Umbilical cord (tissue), 1 donor: ENCODE measurements around the gene GNRH2. TPM values are rescaled to one million over a fixed set of nuclear protein-coding genes. Genes with fewer than 3 reads are reported as not detected.

ENCODE experiments used
- total RNA-seq: library from RNA; depleted of rRNA; stranded (reverse); fragments of >200 nt; gene quantifications from one replicate; pipeline ENCODE4 v1.2.3, GENCODE V29; 2014; ENCODE audit warnings: low replicate concordance; ENCODE audit not compliant: insufficient read depth

GNRH2 gene
- total RNA-seq, 1 donor from 2014 or later: not detected

Other genes with a start within 250 kb of the GNRH2 start
- 18.1 TPM for gene CPXM1, start 243.0 kb upstream of the GNRH2 start, total RNA-seq
- gene C20orf141, start 228.6 kb upstream of the GNRH2 start, total RNA-seq: not detected
- gene TMEM239, start 227.3 kb upstream of the GNRH2 start, total RNA-seq: 1.2 TPM
- gene PCED1A, start 203.0 kb upstream of the GNRH2 start, total RNA-seq: 16.9 TPM
- 19.7 TPM for gene VPS16, start 202.9 kb upstream of the GNRH2 start, total RNA-seq
- 69.1 TPM for gene PTPRA, start 170.1 kb upstream of the GNRH2 start, total RNA-seq
- 30.6 TPM for gene MRPS26, start 2.4 kb downstream of the GNRH2 start, total RNA-seq
- not detected for gene OXT, start 28.0 kb downstream of the GNRH2 start, total RNA-seq
- not detected for gene AVP, start 41.1 kb downstream of the GNRH2 start, total RNA-seq
- 10.4 TPM for gene FASTKD5, start 116.2 kb downstream of the GNRH2 start, total RNA-seq
- gene UBOX5, start 116.2 kb downstream of the GNRH2 start, total RNA-seq: 4.1 TPM
- 0.96 TPM for gene LZTS3, start 129.9 kb downstream of the GNRH2 start, total RNA-seq
- gene DDRGK1, start 161.1 kb downstream of the GNRH2 start, total RNA-seq: 14.4 TPM
- gene ITPA, start 165.9 kb downstream of the GNRH2 start, total RNA-seq: 7.2 TPM
- gene SLC4A11, start 195.6 kb downstream of the GNRH2 start, total RNA-seq: not detected